ENCODE measurements around the gene NECAP2. TPM values are rescaled to one million over a fixed set of nuclear protein-coding genes. Genes with fewer than 3 reads are reported as not detected.
"Not testable (repeated sequence)": the region's sequence is repeated elsewhere in the genome, so short reads cannot be mapped to it uniquely, and the experiment has no call there.

Gene NECAP2
- total and polyA plus RNA-seq, 4 experiments from 2014 or later, result 154 to 341 (median 204) TPM

DNA sequence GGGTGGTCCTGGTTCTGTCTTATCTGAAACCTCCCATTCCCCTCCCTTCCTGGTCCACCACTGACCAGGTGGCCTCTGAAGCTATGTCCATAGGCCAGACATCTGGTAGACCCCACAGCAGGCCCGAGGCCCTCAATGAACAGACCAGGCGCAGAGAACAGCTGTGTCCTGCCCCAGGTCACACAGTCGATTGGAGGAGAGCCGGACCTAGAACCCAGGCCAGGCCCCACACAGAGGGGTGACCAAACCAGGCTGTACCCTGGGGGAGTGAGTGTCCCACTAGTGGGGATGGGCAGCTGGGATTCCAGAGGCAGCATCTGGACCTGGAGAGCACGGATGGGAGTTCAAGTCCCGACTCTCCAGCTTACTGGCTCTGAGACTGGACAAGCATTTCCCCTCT lies 44.4 kb downstream of the NECAP2 start:
- Histone ChIP-seq H3K4me3 (ENCODE audit: low read length in 2 of 2) (no peak overlapping the region), H3K27ac (ENCODE audit: low read depth, low read length) (no peak overlapping the region), H3K27me3 (ENCODE audit: insufficient read depth, low read length) (no peaks in the 10 kb centered on the region), H3K4me1 (ENCODE audit: insufficient read depth, low read length) (no peaks in the 10 kb centered on the region), H3K9me3 (ENCODE audit: control insufficient read depth in 1 of 2, low read length in 2 of 2) (no peaks in the 10 kb centered on the region), H3K36me3 (ENCODE audit: insufficient read depth, low read length) (peaks cover 4% of the 10 kb centered on the region)
- Mint-ChIP-seq H3K27ac (no peak overlapping the region), H3K4me1 (peaks cover 0 to 3% (median 0%) of the 10 kb centered on the region in 4 donors), H3K9me3 (no peaks in the 10 kb centered on the region), H3K27me3 (no peaks in the 10 kb centered on the region), H3K36me3 (peaks cover 16 to 27% of the 10 kb centered on the region in 2 donors), H3K4me3 (no peak overlapping the region)
- ChIA-PET CTCF (ENCODE audit: partially characterized antibody) (no interaction called here), POLR2A (ENCODE audit: partially characterized antibody) (no interaction called here)
- intact Hi-C loops (cut with micrococcal nuclease), result no loop called here
- DNase-seq, result no peak

DNA sequence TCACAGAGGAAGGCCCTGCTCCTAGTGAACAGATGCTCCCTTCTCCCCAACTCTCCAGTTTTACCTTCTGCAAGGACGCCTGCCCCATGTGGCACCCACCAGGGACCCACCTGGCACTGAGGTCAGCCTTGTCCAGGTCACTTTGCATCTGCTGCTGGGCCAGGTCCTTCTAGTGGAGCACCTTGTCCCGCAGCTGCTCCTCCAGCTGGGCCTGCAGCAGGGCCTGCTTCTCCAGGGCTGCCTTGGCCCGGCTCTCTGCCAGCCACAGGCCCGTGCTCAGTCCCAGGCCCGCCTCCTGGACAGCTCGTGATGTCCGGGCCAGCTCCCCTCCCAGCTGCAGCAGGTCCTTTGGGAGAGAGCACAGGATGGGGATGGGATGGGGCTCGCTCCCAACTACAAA lies 45.8 kb downstream of the NECAP2 start:
- H3K9me3 ChIP-seq (ENCODE audit: control insufficient read depth in 1 of 2, low read length in 2 of 2); H3K27me3 Mint-ChIP-seq; H3K27ac ChIP-seq (ENCODE audit: low read depth, low read length); H3K36me3 ChIP-seq (ENCODE audit: insufficient read depth, low read length); intact Hi-C loops (cut with micrococcal nuclease); DNase-seq; H3K9me3 Mint-ChIP-seq; H3K4me3 Mint-ChIP-seq; H3K4me1 Mint-ChIP-seq; H3K4me3 ChIP-seq (ENCODE audit: low read length in 2 of 2); H3K27ac Mint-ChIP-seq; CTCF ChIA-PET (ENCODE audit: partially characterized antibody); H3K27me3 ChIP-seq (ENCODE audit: insufficient read depth, low read length); POLR2A ChIA-PET (ENCODE audit: partially characterized antibody); H3K4me1 ChIP-seq (ENCODE audit: insufficient read depth, low read length): not testable (repeated sequence)
- H3K36me3 Mint-ChIP-seq, result peaks cover 9 to 23% of the 10 kb centered on the region in 2 donors

GRCh38 chr1:16487011-16487410 lies 46.5 kb downstream of the NECAP2 start:
- H3K27me3 Mint-ChIP-seq; H3K4me3 ChIP-seq (ENCODE audit: low read length in 2 of 2); H3K27ac Mint-ChIP-seq; H3K4me1 Mint-ChIP-seq; H3K4me1 ChIP-seq (ENCODE audit: insufficient read depth, low read length); H3K27me3 ChIP-seq (ENCODE audit: insufficient read depth, low read length); POLR2A ChIA-PET (ENCODE audit: partially characterized antibody); DNase-seq; intact Hi-C loops (cut with micrococcal nuclease); H3K36me3 ChIP-seq (ENCODE audit: insufficient read depth, low read length); H3K9me3 ChIP-seq (ENCODE audit: control insufficient read depth in 1 of 2, low read length in 2 of 2); H3K4me3 Mint-ChIP-seq; H3K9me3 Mint-ChIP-seq; CTCF ChIA-PET (ENCODE audit: partially characterized antibody); H3K27ac ChIP-seq (ENCODE audit: low read depth, low read length): not testable (repeated sequence)
- H3K36me3 Mint-ChIP-seq, result peaks cover 9 to 22% of the 10 kb centered on the region in 2 donors

DNA sequence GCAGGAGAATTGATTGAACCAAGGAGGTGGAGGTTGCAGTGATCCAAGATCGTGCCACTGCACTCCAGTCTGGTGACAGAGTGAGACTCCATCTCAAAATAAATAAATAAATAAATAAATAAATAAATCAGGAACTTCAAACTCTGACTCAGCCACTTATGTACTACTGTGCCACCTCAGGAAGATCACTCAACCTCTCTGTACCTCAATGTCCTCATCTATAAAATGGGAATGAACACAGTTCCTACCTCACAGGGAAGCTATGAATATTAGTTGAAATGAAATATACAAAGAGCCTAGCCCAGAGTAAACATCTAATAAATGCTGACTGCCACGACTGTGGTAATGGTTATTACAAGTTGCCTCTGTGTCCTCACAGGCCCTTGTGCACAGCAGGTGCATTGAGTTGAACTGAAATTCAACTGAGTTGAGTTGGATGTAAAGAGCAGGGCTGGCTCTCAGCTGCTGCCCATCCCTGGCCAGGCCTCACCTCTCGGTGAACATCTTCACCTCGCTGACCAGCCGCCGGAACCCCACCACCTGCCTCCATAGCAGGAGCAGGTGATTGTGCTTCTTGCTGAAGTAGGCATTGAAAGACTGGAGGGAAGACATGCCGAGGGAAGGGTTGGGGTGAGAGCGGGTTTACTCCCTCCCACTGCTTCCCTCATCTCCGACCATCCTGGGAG lies 48.8 kb downstream of the NECAP2 start:
- H3K9me3 Mint-ChIP-seq; H3K27ac Mint-ChIP-seq; intact Hi-C loops (cut with micrococcal nuclease); H3K27ac ChIP-seq (ENCODE audit: low read depth, low read length); H3K4me3 ChIP-seq (ENCODE audit: low read length in 2 of 2); DNase-seq; H3K4me3 Mint-ChIP-seq; H3K9me3 ChIP-seq (ENCODE audit: control insufficient read depth in 1 of 2, low read length in 2 of 2); H3K4me1 Mint-ChIP-seq; CTCF ChIA-PET (ENCODE audit: partially characterized antibody); H3K27me3 Mint-ChIP-seq; H3K36me3 ChIP-seq (ENCODE audit: insufficient read depth, low read length); H3K4me1 ChIP-seq (ENCODE audit: insufficient read depth, low read length); H3K27me3 ChIP-seq (ENCODE audit: insufficient read depth, low read length): not testable (repeated sequence)
- POLR2A ChIA-PET (ENCODE audit: partially characterized antibody), result interaction anchor here (2.3 kb wide), 1 partner anchor 11 kb away, joined by 6 read pairs; no protein-coding TSS in a partner anchor
- H3K36me3 Mint-ChIP-seq, result peaks cover 4 to 14% of the 10 kb centered on the region in 2 donors

DNA sequence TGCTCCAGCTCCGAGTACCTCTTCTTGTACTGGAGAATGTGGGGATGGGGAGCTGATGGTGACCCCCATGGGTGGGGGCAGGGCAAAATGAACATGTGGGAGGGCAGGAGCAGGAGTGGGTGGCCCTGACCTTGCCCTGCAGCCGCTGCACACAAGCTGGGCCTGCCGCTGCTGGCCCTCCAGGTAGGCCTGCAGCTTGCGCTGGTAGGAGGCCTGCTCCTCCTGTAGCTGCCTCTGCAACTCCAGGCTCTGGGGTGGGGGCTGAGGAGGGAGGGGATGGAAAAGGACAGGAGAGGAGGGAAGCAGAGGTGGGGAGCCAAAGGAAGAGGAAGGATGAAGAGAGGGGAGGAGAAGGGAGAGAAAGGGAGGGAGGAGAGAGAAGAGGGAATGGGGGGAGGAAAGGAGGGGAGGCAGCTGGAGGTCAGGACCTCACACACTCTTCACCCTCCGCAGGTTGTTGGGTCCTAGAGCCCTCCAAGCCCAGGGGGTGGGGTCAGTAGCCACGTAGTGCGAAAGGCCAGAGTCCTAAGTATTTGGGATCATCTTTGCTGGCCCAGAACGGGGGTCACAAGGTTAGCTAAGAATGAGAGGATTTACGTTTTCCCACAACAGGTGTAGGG lies 50.6 kb downstream of the NECAP2 start:
- intact Hi-C loops (cut with micrococcal nuclease), result no loop called here
- Histone ChIP-seq H3K27ac (ENCODE audit: low read depth, low read length) (no peak overlapping the region), H3K4me3 (ENCODE audit: low read length in 2 of 2) (no peak overlapping the region), H3K4me1 (ENCODE audit: insufficient read depth, low read length) (no peaks in the 10 kb centered on the region), H3K9me3 (ENCODE audit: control insufficient read depth in 1 of 2, low read length in 2 of 2) (no peaks in the 10 kb centered on the region), H3K36me3 (ENCODE audit: insufficient read depth, low read length) (no peaks in the 10 kb centered on the region), H3K27me3 (ENCODE audit: insufficient read depth, low read length) (no peaks in the 10 kb centered on the region)
- DNase-seq, result no peak
- Mint-ChIP-seq H3K27me3 (no peaks in the 10 kb centered on the region), H3K27ac (peak overlapping the region in 1 of 7 donors; percentile 12), H3K9me3 (no peaks in the 10 kb centered on the region), H3K4me3 (no peak overlapping the region), H3K4me1 (peaks cover 2 to 13% (median 6%) of the 10 kb centered on the region in 4 donors), H3K36me3 (peaks cover 4 to 11% of the 10 kb centered on the region in 2 donors)
- ChIA-PET CTCF (ENCODE audit: partially characterized antibody) (interaction anchor here (1.3 kb wide), 1 partner anchor 51 kb away, joined by 3 read pairs; the partner anchor contains the start of gene NECAP2), POLR2A (ENCODE audit: partially characterized antibody) (no interaction called here)

DNA sequence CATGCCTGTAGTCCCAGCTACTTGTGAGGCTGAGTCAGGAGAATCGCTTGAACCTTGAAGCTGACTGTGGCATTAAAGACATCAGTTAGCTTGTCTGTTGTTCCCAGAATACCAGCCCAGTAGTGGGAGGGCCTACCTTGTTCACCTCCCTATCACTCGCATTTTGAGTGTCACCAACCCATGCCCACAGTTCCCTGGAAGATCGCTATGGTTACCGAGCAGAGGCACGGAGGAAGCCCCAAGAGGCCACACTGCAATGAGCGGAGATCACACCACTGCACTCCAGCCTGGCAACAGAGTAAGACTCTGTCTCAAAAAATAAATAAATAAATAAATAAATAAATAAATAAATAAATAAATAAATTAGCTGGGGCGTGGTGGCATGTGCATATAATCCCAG lies 52.4 kb downstream of the NECAP2 start:
- H3K9me3 Mint-ChIP-seq; H3K9me3 ChIP-seq (ENCODE audit: control insufficient read depth in 1 of 2, low read length in 2 of 2); H3K27ac ChIP-seq (ENCODE audit: low read depth, low read length); POLR2A ChIA-PET (ENCODE audit: partially characterized antibody); H3K27ac Mint-ChIP-seq; DNase-seq; H3K4me3 Mint-ChIP-seq; H3K4me1 ChIP-seq (ENCODE audit: insufficient read depth, low read length); H3K36me3 ChIP-seq (ENCODE audit: insufficient read depth, low read length); intact Hi-C loops (cut with micrococcal nuclease); H3K4me3 ChIP-seq (ENCODE audit: low read length in 2 of 2); CTCF ChIA-PET (ENCODE audit: partially characterized antibody); H3K27me3 ChIP-seq (ENCODE audit: insufficient read depth, low read length); H3K27me3 Mint-ChIP-seq: not testable (repeated sequence)
- Mint-ChIP-seq H3K4me1 (peaks cover 10 to 26% (median 14%) of the 10 kb centered on the region in 4 donors), H3K36me3 (peaks cover 4 to 13% of the 10 kb centered on the region in 2 donors)

DNA sequence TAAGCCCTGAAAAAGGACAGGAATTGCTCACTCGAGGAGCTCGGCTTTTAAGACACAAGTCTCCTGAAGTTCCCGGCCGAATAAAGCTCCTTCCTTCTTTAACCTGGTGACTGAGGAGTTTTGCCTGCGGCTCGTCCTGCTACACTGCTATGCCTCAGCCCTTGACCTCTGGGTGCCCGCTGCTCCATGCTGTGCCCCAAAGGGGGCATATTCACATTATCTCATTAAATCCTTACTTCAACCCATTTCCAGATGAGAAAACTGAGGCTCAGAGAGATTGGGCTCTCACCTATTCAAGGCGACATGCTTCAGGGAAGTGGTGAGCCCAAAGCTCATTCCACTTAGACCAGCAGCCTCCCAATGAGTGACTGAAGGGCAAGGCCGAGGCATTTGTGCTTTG lies 53.2 kb downstream of the NECAP2 start:
- H3K4me1 ChIP-seq (ENCODE audit: insufficient read depth, low read length); H3K27me3 Mint-ChIP-seq; H3K27me3 ChIP-seq (ENCODE audit: insufficient read depth, low read length); H3K36me3 ChIP-seq (ENCODE audit: insufficient read depth, low read length); H3K9me3 Mint-ChIP-seq; intact Hi-C loops (cut with micrococcal nuclease); H3K4me3 ChIP-seq (ENCODE audit: low read length in 2 of 2); H3K27ac ChIP-seq (ENCODE audit: low read depth, low read length); H3K4me3 Mint-ChIP-seq; H3K36me3 Mint-ChIP-seq; DNase-seq; H3K9me3 ChIP-seq (ENCODE audit: control insufficient read depth in 1 of 2, low read length in 2 of 2); POLR2A ChIA-PET (ENCODE audit: partially characterized antibody): not testable (repeated sequence)
- Mint-ChIP-seq H3K4me1 (peaks cover 11 to 29% (median 15%) of the 10 kb centered on the region in 4 donors), H3K27ac (peak overlapping the region in 2 of 7 donors; percentile 76 to 79)
- CTCF ChIA-PET (ENCODE audit: partially characterized antibody), result interaction anchor here (0.6 kb wide), 1 partner anchor 82 kb away, joined by 3 read pairs; no protein-coding TSS in a partner anchor
